CD14-positive monocyte (primary cell): Measurements from ENCODE around the gene MCF2L2. TPM values are rescaled to one million over a fixed set of nuclear protein-coding genes. Genes with fewer than 3 reads are reported as not detected.
A peak's percentile ranks its signal among the peaks of the same experiment; 100 is the strongest.

ENCODE experiments used
- DNase-seq, 3 donors: peaks; one replicate each; pipeline ENCODE4 v3.0.0-alpha.2; 2011 to 2022
- H2AFZ ChIP-seq: 2 replicates; pipeline ENCODE4 v1.6.0; 2012; ENCODE audit warnings: mild to moderate bottlenecking, low read depth, low read length, inconsistent platforms; ENCODE audit not compliant: insufficient read depth, poor library complexity, severe bottlenecking
- H3K27ac ChIP-seq, 2 donors: 1 replicate in 1 of 2; 2 replicates in 1 of 2; pipeline ENCODE4 v1.5.1; 2012 to 2013; ENCODE audit warnings: low read length in 2 of 2, control low read depth in 1 of 2, inconsistent platforms in 1 of 2, low read depth in 1 of 2, mild to moderate bottlenecking in 1 of 2
- H3K27me3 ChIP-seq, 2 donors: one replicate each; pipeline versions ENCODE4 v1.6.0 to v1.6.1; 2011 to 2013; ENCODE audit warnings: low read length in 2 of 2; ENCODE audit not compliant: control insufficient read depth in 2 of 2, insufficient read depth in 2 of 2
- H3K36me3 ChIP-seq, 2 donors: replicated peaks in 1 of 2; 1 replicate in 1 of 2; 2 replicates in 1 of 2; pipeline versions ENCODE4 v1.5.1 to v1.6.1; 2012 to 2013; ENCODE audit warnings: low read length in 2 of 2, control low read depth in 1 of 2, inconsistent platforms in 1 of 2, mild to moderate bottlenecking in 1 of 2; ENCODE audit not compliant: insufficient read depth in 2 of 2, control insufficient read depth in 1 of 2
- H3K4me1 ChIP-seq, 2 donors: 1 replicate in 1 of 2; 2 replicates in 1 of 2; pipeline versions ENCODE4 v1.5.1 to v1.6.1; 2012 to 2013; ENCODE audit warnings: low read length in 2 of 2, control low read depth in 1 of 2, inconsistent platforms in 1 of 2, mild to moderate bottlenecking in 1 of 2, moderate library complexity in 1 of 2; ENCODE audit not compliant: insufficient read depth in 2 of 2, control insufficient read depth in 1 of 2
- H3K4me2 ChIP-seq: replicated peaks from 2 replicates; pipeline ENCODE3; 2012; ENCODE audit warnings: low read length, moderate library complexity, mild to moderate bottlenecking; ENCODE audit not compliant: poor library complexity, severe bottlenecking; ENCODE audit errors: extremely low read depth
- H3K4me3 ChIP-seq, 3 experiments: fragments of 200-600 bp in 1 of 3; sonication (generic) in 1 of 3; replicated peaks in 1 of 3; 1 replicate in 2 of 3; 2 replicates in 1 of 3; pipeline ENCODE4 v1.5.1; 2011 to 2013; ENCODE audit warnings: low read length in 3 of 3, mild to moderate bottlenecking in 3 of 3, control low read depth in 2 of 3, low read depth in 2 of 3, inconsistent platforms in 1 of 3, moderate library complexity in 1 of 3
- H3K79me2 ChIP-seq: 2 replicates; pipeline ENCODE4 v1.6.0; 2012; ENCODE audit warnings: mild to moderate bottlenecking, control low read depth, inconsistent platforms, low read length, moderate library complexity; ENCODE audit not compliant: insufficient read depth
- H3K9ac ChIP-seq: 2 replicates; pipeline ENCODE4 v1.6.0; 2017; ENCODE audit warnings: low read length, mild to moderate bottlenecking; ENCODE audit not compliant: insufficient read depth, poor library complexity, severe bottlenecking
- H3K9me3 ChIP-seq, 2 donors: replicated peaks in 1 of 2; 1 replicate in 1 of 2; 2 replicates in 1 of 2; pipeline versions ENCODE4 v1.5.1 to v1.6.1; 2012 to 2013; ENCODE audit warnings: low read length in 2 of 2, control low read depth in 1 of 2; ENCODE audit not compliant: control insufficient read depth in 1 of 2, insufficient read depth in 1 of 2
- H4K20me1 ChIP-seq: 2 replicates; pipeline ENCODE4 v1.6.0; 2012; ENCODE audit warnings: mild to moderate bottlenecking, low read length, control low read depth, moderate library complexity; ENCODE audit not compliant: insufficient read depth
- H3K27ac Mint-ChIP-seq, 7 donors: one replicate each; pipeline ENCODE4 v1.8.0; 2020; ENCODE audit warnings: mild to moderate bottlenecking in 7 of 7, mixed read lengths in 7 of 7, moderate library complexity in 6 of 7, inconsistent platforms in 2 of 7
- H3K27me3 Mint-ChIP-seq, 3 donors: one replicate each; pipeline ENCODE4 v1.8.0; 2021 to 2022; ENCODE audit warnings: low read depth in 3 of 3, mild to moderate bottlenecking in 3 of 3, mixed read lengths in 3 of 3, moderate library complexity in 3 of 3, inconsistent platforms in 1 of 3
- H3K36me3 Mint-ChIP-seq, 2 donors: one replicate each; pipeline ENCODE4 v1.8.0; 2020; ENCODE audit warnings: mixed read lengths in 2 of 2, inconsistent platforms in 1 of 2, mild to moderate bottlenecking in 1 of 2
- H3K4me1 Mint-ChIP-seq: one replicate; pipeline ENCODE4 v1.8.0; 2020; ENCODE audit warnings: mild to moderate bottlenecking, mixed read lengths
- H3K4me3 Mint-ChIP-seq, 2 donors: one replicate each; pipeline ENCODE4 v1.8.0; 2020; ENCODE audit warnings: mild to moderate bottlenecking in 2 of 2, mixed read lengths in 2 of 2, moderate library complexity in 1 of 2
- H3K9me3 Mint-ChIP-seq, 7 donors: one replicate each; pipeline ENCODE4 v1.8.0; 2020 to 2022; ENCODE audit warnings: mixed read lengths in 7 of 7, mild to moderate bottlenecking in 6 of 7, moderate library complexity in 6 of 7, inconsistent platforms in 2 of 7
- CTCF ChIP-seq: fragments of 200-600 bp; IDR thresholded peaks from one replicate; pipeline ENCODE4 v1.8.0; 2022; ENCODE audit warnings: antibody characterized with exemption, mild to moderate bottlenecking
- WGBS: methylation state at CpG from one replicate; pipeline ENCODE4 v1.1.5; 2013; ENCODE audit warnings: missing lambda C conversion rate; ENCODE audit not compliant: insufficient coverage; 5-methylcytosine and 5-hydroxymethylcytosine counted together
- intact Hi-C, 2 donors: fragments of 100-400 bp; cut with micrococcal nuclease; formaldehyde crosslinking; loops; one replicate each; pipeline versions ENCODE4 v1.15.0 to v1.15.1; 2023
- polyA plus RNA-seq, 3 donors: library from polyadenylated mRNA; depleted of rRNA in 1 of 3; unstranded in 2 of 3; stranded (reverse) in 1 of 3; fragments of 300-500 nt in 2 of 3; fragments of >200 nt in 1 of 3; fragmentation: Illumina TruSeq in 2 of 3; gene quantifications; 1 replicate in 2 of 3; 2 replicates in 1 of 3; pipeline ENCODE4 v1.2.3, GENCODE V29; 2012 to 2021

Gene MCF2L2
- polyA plus RNA-seq, 3 donors = 0.01 to 0.13 TPM; not detected in 1

GRCh38 chr3:183226333-183226890, 202.0 kb downstream of the MCF2L2 start:
- peaks cover 14% of the 10 kb centered on the region for H3K4me1 Mint-ChIP-seq
- peaks cover 2 to 5% (median 3%) of the 10 kb centered on the region in 3 donors for H3K27me3 Mint-ChIP-seq
- DNase-seq = no peak
- Histone ChIP-seq H3K79me2 (no peaks in the 10 kb centered on the region), H3K4me1 (no peaks in the 10 kb centered on the region), H2AFZ (no peak overlapping the region), H3K4me3 (no peak overlapping the region), H3K27ac (no peak overlapping the region), H3K4me2 (no peak overlapping the region), H3K27me3 (no peaks in the 10 kb centered on the region), H3K9me3 (no peaks in the 10 kb centered on the region), H4K20me1 (no peaks in the 10 kb centered on the region), H3K36me3 (no peaks in the 10 kb centered on the region), H3K9ac (no peak overlapping the region)
- no peaks in the 10 kb centered on the region for H3K36me3 Mint-ChIP-seq
- 84% methylated on average over 2 of the region's 9 CpGs for WGBS
- H3K27ac Mint-ChIP-seq = no peak overlapping the region
- H3K4me3 Mint-ChIP-seq = no peak overlapping the region
- intact Hi-C loops = no loop called here
- H3K9me3 Mint-ChIP-seq = peaks cover 0 to 2% (median 0%) of the 10 kb centered on the region in 7 donors
- no peak for TF ChIP-seq CTCF

- Mint-ChIP-seq H3K4me3 (no peak overlapping the region), H3K27ac (no peak overlapping the region), H3K4me1 (peaks cover 14% of the 10 kb centered on the region), H3K27me3 (peaks cover 2 to 6% (median 3%) of the 10 kb centered on the region in 3 donors), H3K9me3 (peaks cover 0 to 2% (median 0%) of the 10 kb centered on the region in 7 donors), H3K36me3 (no peaks in the 10 kb centered on the region)
- Histone ChIP-seq H3K9me3 (no peaks in the 10 kb centered on the region), H2AFZ (peak overlapping the region; percentile 36), H3K36me3 (no peaks in the 10 kb centered on the region), H3K4me3 (no peak overlapping the region), H4K20me1 (no peaks in the 10 kb centered on the region), H3K9ac (no peak overlapping the region), H3K4me2 (no peak overlapping the region), H3K27ac (no peak overlapping the region), H3K79me2 (no peaks in the 10 kb centered on the region), H3K27me3 (no peaks in the 10 kb centered on the region), H3K4me1 (peaks cover under 1 to 1% of the 10 kb centered on the region in 2 donors)
- intact Hi-C loops = no loop called here
- TF ChIP-seq CTCF = no peak
- DNase-seq = no peak
- 45% methylated on average over 6 of the region's 11 CpGs for WGBS
Measured at GRCh38 chr3:183224180-183224970, 204.0 kb downstream of the MCF2L2 start.
